OCI-LY7 (cell line): ENCODE results near the gene MEIS2.

ENCODE experiments used
- CTCF ChIP-seq: fragments of 200-600 bp; sonication (generic); conservative IDR thresholded peaks from 2 replicates; pipeline ENCODE4 v1.5.1; 2014; ENCODE audit warnings: mild to moderate bottlenecking, antibody characterized with exemption, low read length, moderate library complexity, mixed read lengths
- EZH2phosphoT487 ChIP-seq: fragments of 200-600 bp; sonication (generic); IDR thresholded peaks from 2 replicates; pipeline ENCODE4 v1.6.1; 2018; ENCODE audit warnings: low read depth, borderline replicate concordance, mild to moderate bottlenecking, mixed run types, antibody characterized with exemption, low read length, moderate library complexity, mixed read lengths

- no peak for TF ChIP-seq CTCF
- no peak for TF ChIP-seq EZH2phosphoT487
Measured at GRCh38 chr15:37038716-37039106, 61.6 kb downstream of the MEIS2 start.
